ENCODE data around the gene GIPC1. TPM values are rescaled to one million over a fixed set of nuclear protein-coding genes. Genes with fewer than 3 reads are reported as not detected.

GIPC1 gene
- total and polyA plus RNA-seq, 7 donors = 37.9 to 63.5 (median 45.3) TPM

GRCh38 chr19:14428882-14429416, 67.0 kb downstream of the GIPC1 start:
- no peaks in the 10 kb centered on the region for H3K27me3 ChIP-seq (ENCODE audit: insufficient read depth in 3 of 3, low read length in 2 of 3)
- no peaks in the 10 kb centered on the region for H3K36me3 ChIP-seq (ENCODE audit: insufficient read depth in 1 of 2, low read depth in 1 of 2)
- intact Hi-C loops (cut with DNase I) = no loop called here
- 81 to 86% (median 84%) methylated on average over 4 of the region's 4 CpGs for WGBS, 3 donors
- TF ChIP-seq CTCF (IDR thresholded peaks at IDR 0.05) = no peak
- ATAC-seq (no peak), DNase-seq (no peak)
- H3K9me3 ChIP-seq = no peaks in the 10 kb centered on the region
- H3K4me1 ChIP-seq = no peaks in the 10 kb centered on the region
- no peak overlapping the region for H3K27ac ChIP-seq
- no peak overlapping the region for H3K4me3 ChIP-seq

Other genes starting within 250 kb of the GIPC1 start
- 10 to 100 TPM; 20.8 to 57.6 (median 40.1) TPM for gene ADGRE5, start 114.7 kb downstream of the GIPC1 start, total RNA-seq
- gene ADGRE5, start 114.7 kb downstream of the GIPC1 start, polyA plus RNA-seq = 10 to 100 TPM; 15.6 to 40.2 (median 28.5) TPM
- 10 to 100 TPM; 14.8 to 32.4 (median 26.6) TPM for gene DDX39A, start 76.8 kb downstream of the GIPC1 start, total RNA-seq
- gene DDX39A, start 76.8 kb downstream of the GIPC1 start, polyA plus RNA-seq = 10 to 100 TPM; 38.7 to 93.0 (median 45.3) TPM
- 100 to 1,000 TPM in 2 of 4 donors, 10 to 100 TPM in 2; 61.1 to 136 (median 102) TPM for gene PKN1, start 62.8 kb downstream of the GIPC1 start, total RNA-seq
- gene PKN1, start 62.8 kb downstream of the GIPC1 start, polyA plus RNA-seq = 10 to 100 TPM; 40.7 to 69.2 (median 62.9) TPM
- gene PTGER1, start 20.8 kb downstream of the GIPC1 start, total RNA-seq = under 1 TPM in 2 of 4 donors, not detected in 2; 0.15 to 0.25 TPM
- gene PTGER1, start 20.8 kb downstream of the GIPC1 start, polyA plus RNA-seq = under 1 TPM; 0.05 to 0.10 (median 0.08) TPM
- 100 to 1,000 TPM in 1 of 4 donors, 10 to 100 TPM in 3; 32.6 to 105 (median 42.6) TPM for gene DNAJB1, start 22.3 kb upstream of the GIPC1 start, total RNA-seq
- 10 to 100 TPM; 20.8 to 32.0 (median 24.4) TPM for gene DNAJB1, start 22.3 kb upstream of the GIPC1 start, polyA plus RNA-seq
- 100 to 1,000 TPM; 111 to 209 (median 158) TPM for gene TECR, start 33.5 kb upstream of the GIPC1 start, total RNA-seq
- 100 to 1,000 TPM in 2 of 3 donors, 10 to 100 TPM in 1; 77.8 to 145 (median 136) TPM for gene TECR, start 33.5 kb upstream of the GIPC1 start, polyA plus RNA-seq
- gene NDUFB7, start 75.9 kb upstream of the GIPC1 start, total RNA-seq = 100 to 1,000 TPM; 216 to 306 (median 287) TPM
- gene NDUFB7, start 75.9 kb upstream of the GIPC1 start, polyA plus RNA-seq = 100 to 1,000 TPM; 488 to 805 (median 716) TPM
- gene CLEC17A, start 87.0 kb upstream of the GIPC1 start, total RNA-seq = not detected
- under 1 TPM in 2 of 3 donors, not detected in 1; 0.03 to 0.04 TPM for gene CLEC17A, start 87.0 kb upstream of the GIPC1 start, polyA plus RNA-seq
- under 1 TPM in 2 of 4 donors, not detected in 2; 0.11 to 0.27 TPM for gene ADGRE3, start 178.7 kb upstream of the GIPC1 start, total RNA-seq
- gene ADGRE3, start 178.7 kb upstream of the GIPC1 start, polyA plus RNA-seq = not detected
- gene ZNF333, start 193.9 kb upstream of the GIPC1 start, total RNA-seq = 1 to 10 TPM; 6.8 to 9.7 (median 8.5) TPM
- gene ZNF333, start 193.9 kb upstream of the GIPC1 start, polyA plus RNA-seq = 10 to 100 TPM in 2 of 3 donors, 1 to 10 TPM in 1; 6.9 to 16.0 (median 10.2) TPM

Measured in psoas muscle (tissue), 8 donors.